ENCODE results near the gene ACAD10.

ACAD10 gene

GRCh38 chr12:111780166-111780565 lies 94.3 kb downstream of the ACAD10 start:
- no peak for DNase-seq

GRCh38 chr12:111780615-111781014 lies 94.8 kb downstream of the ACAD10 start:
- no peak for DNase-seq

DNA sequence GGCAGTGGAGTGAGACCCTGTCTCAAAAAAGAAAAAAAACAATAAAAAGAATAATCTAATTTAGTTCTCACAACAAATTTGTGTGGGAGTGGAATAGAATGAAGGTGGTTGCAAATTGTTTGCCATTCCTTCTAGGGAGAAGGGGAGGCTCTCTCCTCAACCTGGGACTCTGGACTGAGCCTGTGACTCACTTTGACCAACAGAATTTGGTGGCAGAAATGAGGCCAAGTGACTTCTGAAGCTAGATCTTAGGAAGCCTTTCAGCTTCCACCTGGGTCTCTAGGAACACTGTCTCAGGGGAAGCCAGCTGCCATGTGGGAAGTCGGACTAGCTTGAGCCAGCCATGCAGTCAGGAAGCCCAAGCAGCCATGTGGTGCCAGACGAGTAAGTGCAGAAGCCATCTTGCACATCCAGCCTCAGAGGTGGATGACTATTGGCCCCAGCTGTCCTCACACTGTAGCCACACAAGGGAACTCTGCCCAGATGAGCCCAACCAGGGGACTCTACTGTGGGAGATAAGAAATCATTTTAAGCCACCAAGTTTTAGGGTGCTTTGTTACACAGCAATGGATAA lies 95.3 kb downstream of the ACAD10 start:
- DNase-seq = no peak

- DNase-seq = no peak
These were observed 97.2 kb downstream of the ACAD10 start for GRCh38 chr12:111783046-111783445.

- DNase-seq = no peak
These were observed 99.1 kb downstream of the ACAD10 start for GRCh38 chr12:111784953-111785352.

- DNase-seq = no peak
These were observed 99.8 kb downstream of the ACAD10 start for GRCh38 chr12:111785651-111786050.

- DNase-seq = no peak
These were observed 102.4 kb downstream of the ACAD10 start for GRCh38 chr12:111788178-111788654.

DNA sequence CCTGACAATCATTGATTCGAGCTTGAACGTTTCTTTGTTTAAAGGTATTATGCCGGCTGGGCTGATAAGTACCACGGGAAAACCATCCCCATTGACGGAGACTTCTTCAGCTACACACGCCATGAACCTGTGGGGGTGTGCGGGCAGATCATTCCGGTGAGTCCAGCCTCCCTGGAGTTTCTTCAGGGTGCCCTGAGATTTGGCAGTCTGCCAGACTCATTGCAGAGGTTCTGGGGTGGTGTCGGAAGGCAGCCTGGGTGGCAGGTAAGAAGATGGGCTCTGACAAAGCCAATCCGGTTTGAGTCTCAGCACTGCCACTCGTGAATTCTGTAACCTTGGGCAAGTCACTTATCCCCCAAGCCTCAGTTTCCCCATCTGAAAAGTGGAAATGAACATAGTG lies 103.9 kb downstream of the ACAD10 start:
- no peak for DNase-seq

GRCh38 chr12:111791507-111791906 lies 105.7 kb downstream of the ACAD10 start:
- no peak for DNase-seq

DNA sequence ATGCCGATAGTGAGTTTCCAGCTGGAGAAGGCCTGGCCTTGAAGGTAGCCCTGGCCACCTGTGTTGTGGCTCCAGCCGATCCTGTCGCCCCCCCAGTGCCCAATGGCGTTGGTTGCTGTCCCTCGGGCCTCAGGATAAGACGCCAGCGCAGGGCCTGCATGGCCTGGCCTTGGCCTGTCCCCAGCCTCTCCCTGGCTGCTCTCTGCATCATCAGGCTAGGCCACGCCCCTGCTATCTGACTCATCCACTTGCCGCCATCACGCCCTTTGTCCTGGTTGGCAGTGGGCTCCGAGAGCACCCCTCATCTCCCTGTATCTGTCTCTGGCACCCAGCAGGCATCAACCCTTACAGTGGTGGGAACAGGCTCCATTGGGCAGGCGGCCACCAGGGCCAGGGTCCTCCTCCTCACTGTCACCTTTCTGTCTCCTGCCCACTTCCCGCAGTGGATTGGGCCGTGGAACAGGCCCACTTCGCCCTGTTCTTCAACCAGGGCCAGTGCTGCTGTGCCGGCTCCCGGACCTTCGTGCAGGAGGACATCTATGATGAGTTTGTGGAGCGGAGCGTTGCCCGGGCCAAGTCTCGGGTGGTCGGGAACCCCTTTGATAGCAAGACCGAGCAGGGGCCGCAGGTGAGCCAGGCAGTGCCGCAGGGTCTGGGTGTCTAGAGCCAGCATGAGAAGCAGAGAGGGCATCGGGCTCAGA lies 106.5 kb downstream of the ACAD10 start:
- no peak for DNase-seq

DNA sequence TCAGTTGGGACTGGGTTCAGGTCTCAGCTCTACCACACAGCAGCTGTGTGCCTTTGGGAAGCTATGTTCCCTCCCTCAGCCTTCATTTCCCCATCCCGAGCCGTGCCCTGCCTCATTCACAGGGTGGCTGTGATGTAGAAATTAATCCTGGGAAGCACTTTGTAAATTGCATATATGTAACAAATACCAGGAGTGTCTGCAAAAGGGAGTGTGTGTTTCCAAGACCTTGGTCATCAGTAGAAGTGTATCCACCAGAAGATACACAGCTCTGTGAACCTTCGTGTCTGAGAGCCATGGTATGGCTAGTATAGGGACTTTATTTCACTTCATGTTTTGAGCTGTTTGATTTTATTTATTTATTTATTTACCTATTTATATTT lies 107.0 kb downstream of the ACAD10 start:
- DNase-seq = no peak

GRCh38 chr12:111798182-111798581 lies 112.3 kb downstream of the ACAD10 start:
- DNase-seq = no peak

DNA sequence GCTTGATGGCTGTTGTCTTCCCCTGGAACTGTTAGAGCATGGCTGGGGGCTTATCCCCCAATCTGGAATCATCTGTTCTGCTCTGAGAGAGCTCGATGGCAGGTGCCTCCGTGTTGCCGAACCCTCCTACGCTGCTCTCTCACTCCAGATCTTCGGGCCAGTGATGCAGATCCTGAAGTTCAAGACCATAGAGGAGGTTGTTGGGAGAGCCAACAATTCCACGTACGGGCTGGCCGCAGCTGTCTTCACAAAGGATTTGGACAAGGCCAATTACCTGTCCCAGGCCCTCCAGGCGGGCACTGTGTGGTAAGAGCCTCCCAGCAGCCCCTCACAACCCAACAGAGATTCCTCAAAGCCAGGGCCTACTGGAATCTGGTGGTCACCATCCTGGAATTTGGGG lies 113.9 kb downstream of the ACAD10 start:
- no peak for DNase-seq

DNA sequence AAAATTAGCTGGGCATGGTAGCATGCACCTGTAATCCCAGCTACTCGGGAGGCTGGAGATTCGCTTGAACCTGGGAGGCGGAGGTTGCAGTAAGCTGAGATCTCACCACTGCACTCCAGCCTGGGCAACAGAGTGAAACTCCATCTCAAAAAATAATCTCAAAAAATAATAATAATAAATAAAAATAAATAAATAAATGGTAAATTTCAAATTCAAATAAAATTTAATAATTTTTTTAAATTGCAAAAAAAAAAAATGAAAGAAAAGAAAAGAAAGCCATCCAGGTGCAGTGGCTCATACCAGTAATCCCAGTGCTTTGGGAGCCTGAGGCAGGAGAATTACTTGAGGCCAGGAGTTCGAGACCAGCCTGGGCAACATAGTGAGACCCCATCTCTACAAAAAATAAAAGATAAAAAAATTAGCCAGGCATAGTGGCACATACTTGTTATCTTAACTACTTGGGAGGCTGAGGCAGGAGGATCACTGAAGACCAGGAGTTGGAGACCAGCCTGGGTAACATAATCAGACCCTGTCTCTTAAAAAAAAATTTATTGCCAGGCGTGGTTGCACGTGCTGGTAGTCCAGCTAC lies 117.3 kb downstream of the ACAD10 start:
- DNase-seq = no peak

GRCh38 chr12:111803851-111804250 lies 118.0 kb downstream of the ACAD10 start:
- DNase-seq = no peak

DNA sequence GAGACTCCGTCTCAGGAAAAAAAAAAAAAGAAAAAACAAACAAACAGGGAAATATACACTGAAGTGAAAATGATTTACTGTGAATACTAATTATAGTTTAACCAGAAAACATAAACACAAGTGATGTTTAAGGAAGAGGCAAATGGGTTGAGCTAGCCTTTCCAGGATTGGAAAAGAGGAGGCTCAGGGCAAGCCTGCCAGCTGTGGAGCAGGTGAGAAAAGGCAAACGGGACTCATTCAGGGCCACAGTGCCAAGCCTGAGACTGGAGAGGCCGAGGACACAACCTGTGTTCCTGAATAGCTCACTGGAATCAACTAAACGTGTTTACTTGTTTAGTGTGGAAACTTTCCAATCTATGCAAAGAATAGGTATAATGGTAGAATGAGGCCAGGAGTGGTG lies 120.5 kb downstream of the ACAD10 start:
- DNase-seq = no peak
